Esophagus muscularis mucosa (tissue), 4 donors: Measurements from ENCODE around the gene MACROD2. TPM values are rescaled to one million over a fixed set of nuclear protein-coding genes. Genes with fewer than 3 reads are reported as not detected.

Source experiments
- DNase-seq: peaks from one replicate; pipeline ENCODE4 v3.0.0-alpha.2; 2017; ENCODE audit errors: extremely low spot score
- H3K27ac ChIP-seq, 4 donors: fragments of 200-600 bp; sonication (generic); replicated peaks in 1 of 4; 1 replicate in 3 of 4; 2 replicates in 1 of 4; pipeline ENCODE4 v1.5.1; 2016 to 2019; ENCODE audit warnings: mild to moderate bottlenecking in 1 of 4
- H3K27me3 ChIP-seq, 4 donors: fragments of 200-600 bp; sonication (generic); one replicate each; pipeline versions ENCODE4 v1.5.1 to v1.6.0; 2016 to 2019
- H3K36me3 ChIP-seq, 4 donors: fragments of 200-600 bp; sonication (generic); one replicate each; pipeline ENCODE4 v1.5.1; 2016 to 2019
- H3K4me1 ChIP-seq, 4 donors: fragments of 200-600 bp; sonication (generic); one replicate each; pipeline ENCODE4 v1.5.1; 2016 to 2019
- H3K4me3 ChIP-seq, 4 donors: fragments of 200-600 bp; sonication (generic); 1 replicate in 2 of 4; 2 replicates in 2 of 4; pipeline ENCODE4 v1.5.1; 2016 to 2019; ENCODE audit warnings: mild to moderate bottlenecking in 4 of 4, moderate library complexity in 1 of 4
- H3K9me3 ChIP-seq, 4 donors: fragments of 200-600 bp; sonication (generic); 1 replicate in 3 of 4; 2 replicates in 1 of 4; pipeline ENCODE4 v1.5.1; 2016 to 2019
- CTCF ChIP-seq, 3 experiments: fragments of 200-600 bp in 2 of 3; fragments of 450-650 bp in 1 of 3; sonication (generic) in 2 of 3; IDR thresholded peaks; one replicate each; pipeline ENCODE4 v1.5.1; 2017 to 2019; ENCODE audit warnings: antibody characterized with exemption in 3 of 3, mild to moderate bottlenecking in 2 of 3, moderate library complexity in 1 of 3
- EP300 ChIP-seq: sonication (generic); formaldehyde crosslinking; IDR thresholded peaks from one replicate; pipeline ENCODE4 v1.6.1; 2017; ENCODE audit warnings: antibody characterized with exemption
- POLR2A ChIP-seq: fragments of 450-650 bp; IDR thresholded peaks from one replicate; pipeline ENCODE4 v1.6.1; 2017; ENCODE audit warnings: antibody characterized with exemption, moderate library complexity, mild to moderate bottlenecking, low read depth
- POLR2AphosphoS5 ChIP-seq, 2 donors: sonication (generic); formaldehyde crosslinking; IDR thresholded peaks; one replicate each; pipeline ENCODE4 v1.6.1; 2017; ENCODE audit warnings: antibody characterized with exemption in 2 of 2
- WGBS: methylation state at CpG from one replicate; pipeline ENCODE4 v1.1.5; 2018; 5-methylcytosine and 5-hydroxymethylcytosine counted together
- intact Hi-C: fragments of 100-400 bp; cut with DNase I; formaldehyde crosslinking; loops from one replicate; pipeline ENCODE4 v1.15.1; 2023
- total RNA-seq, 4 donors: library from RNA; depleted of rRNA; stranded (reverse); fragments of >200 nt; gene quantifications; one replicate each; pipeline versions ENCODE4 v1.1.0 to v1.2.1, GENCODE V29; 2016

Gene MACROD2
- total RNA-seq, 4 donors from 2014 or later: 1.4 to 3.6 (median 2.6) TPM

DNA sequence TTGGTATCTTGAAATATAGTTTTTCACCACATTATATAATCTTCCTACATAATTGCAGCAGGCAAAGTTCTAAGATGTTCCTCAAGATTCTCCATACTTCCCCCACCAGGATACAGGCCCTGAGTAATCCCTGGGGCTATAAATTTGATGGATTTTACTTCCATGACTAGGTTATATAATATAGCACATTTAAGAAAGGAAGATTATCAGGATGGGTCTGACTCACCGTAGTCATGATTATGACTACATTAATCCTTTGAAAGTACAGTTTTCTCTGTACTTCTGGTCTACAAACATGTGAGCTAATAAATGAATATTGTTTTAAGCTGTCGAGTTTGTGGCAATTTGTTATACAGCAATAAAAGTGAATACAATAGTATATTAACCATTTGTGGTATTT is 122.5 kb downstream of the MACROD2 start:
- H3K4me3 ChIP-seq: no peak overlapping the region
- H3K36me3 ChIP-seq: no peaks in the 10 kb centered on the region
- DNase-seq: no peak
- no peaks in the 10 kb centered on the region for H3K4me1 ChIP-seq
- H3K27ac ChIP-seq: no peak overlapping the region
- no peaks in the 10 kb centered on the region for H3K9me3 ChIP-seq
- intact Hi-C loops: no loop called here
- H3K27me3 ChIP-seq: no peaks in the 10 kb centered on the region
- TF ChIP-seq CTCF (IDR thresholded peaks at IDR 0.05): no peak
- TF ChIP-seq EP300: no peak
- 63% methylated on average over 2 of the region's 2 CpGs for WGBS

DNA sequence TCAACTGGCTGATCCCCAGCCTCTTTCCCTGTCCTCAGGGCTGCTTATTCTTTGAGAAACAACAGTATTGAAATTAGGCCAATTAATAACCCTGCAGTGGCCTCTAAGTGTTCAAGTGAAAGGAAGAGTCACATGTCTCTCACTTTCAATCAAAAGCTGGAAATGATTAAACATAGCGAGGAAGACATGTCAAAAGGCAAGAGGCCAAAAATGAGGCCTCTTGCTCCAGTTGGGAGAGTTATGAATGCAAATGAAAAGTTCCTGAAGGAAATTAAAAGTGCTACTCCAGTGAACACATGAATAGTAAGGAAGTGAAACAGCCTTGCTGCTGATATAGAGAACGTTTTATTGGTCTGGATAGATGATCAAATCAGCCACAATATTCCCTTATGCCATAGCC is 131.5 kb downstream of the MACROD2 start:
- Histone ChIP-seq H3K27ac (no peak overlapping the region), H3K4me1 (no peaks in the 10 kb centered on the region), H3K36me3 (no peaks in the 10 kb centered on the region), H3K27me3 (no peaks in the 10 kb centered on the region), H3K9me3 (peaks cover 0 to 4% (median 0%) of the 10 kb centered on the region in 4 donors), H3K4me3 (no peak overlapping the region)
- no peak for DNase-seq
- TF ChIP-seq EP300: no peak
- no peak for TF ChIP-seq POLR2AphosphoS5 (IDR thresholded peaks at IDR 0.05)
- no peak for TF ChIP-seq CTCF (IDR thresholded peaks at IDR 0.05)
- TF ChIP-seq POLR2A: no peak
- 67% methylated on average over 2 of the region's 2 CpGs for WGBS
- intact Hi-C loops: no loop called here

GRCh38 chr20:14127514-14128223 is 132.4 kb downstream of the MACROD2 start:
- no peak overlapping the region for H3K27ac ChIP-seq
- H3K27me3 ChIP-seq: no peaks in the 10 kb centered on the region
- intact Hi-C loops: no loop called here
- peaks cover 0 to 4% (median 0%) of the 10 kb centered on the region in 4 donors for H3K9me3 ChIP-seq
- H3K4me3 ChIP-seq: no peak overlapping the region
- no peak for TF ChIP-seq EP300
- no peak for TF ChIP-seq CTCF (IDR thresholded peaks at IDR 0.05)
- TF ChIP-seq POLR2AphosphoS5 (IDR thresholded peaks at IDR 0.05): no peak
- TF ChIP-seq POLR2A: no peak
- no peak for DNase-seq
- H3K36me3 ChIP-seq: no peaks in the 10 kb centered on the region
- no peaks in the 10 kb centered on the region for H3K4me1 ChIP-seq
- WGBS: 80% methylated on average over 2 of the region's 2 CpGs

- no peaks in the 10 kb centered on the region for H3K27me3 ChIP-seq
- TF ChIP-seq POLR2AphosphoS5 (IDR thresholded peaks at IDR 0.05): no peak
- TF ChIP-seq POLR2A: no peak
- no peak for TF ChIP-seq CTCF (IDR thresholded peaks at IDR 0.05)
- no peak for TF ChIP-seq EP300
- no peaks in the 10 kb centered on the region for H3K4me1 ChIP-seq
- no peak overlapping the region for H3K27ac ChIP-seq
- 99% methylated on average over 3 of the region's 3 CpGs for WGBS
- DNase-seq: no peak
- intact Hi-C loops: no loop called here
- no peak overlapping the region for H3K4me3 ChIP-seq
- H3K9me3 ChIP-seq: no peaks in the 10 kb centered on the region
- H3K36me3 ChIP-seq: no peaks in the 10 kb centered on the region
Measured at GRCh38 chr20:14134004-14134403, 138.7 kb downstream of the MACROD2 start.

- no peak for DNase-seq
- no peaks in the 10 kb centered on the region for H3K9me3 ChIP-seq
- TF ChIP-seq CTCF (IDR thresholded peaks at IDR 0.05) (peak; percentile 48 to 64 (median 56)), POLR2A (no peak)
- H3K4me1 ChIP-seq: no peaks in the 10 kb centered on the region
- no peak overlapping the region for H3K27ac ChIP-seq
- H3K4me3 ChIP-seq: no peak overlapping the region
- no peaks in the 10 kb centered on the region for H3K36me3 ChIP-seq
- WGBS: 15% methylated on average over 4 of the region's 5 CpGs
- no peaks in the 10 kb centered on the region for H3K27me3 ChIP-seq
- intact Hi-C loops: no loop called here
Measured at GRCh38 chr20:14142171-14142570, 146.9 kb downstream of the MACROD2 start.
